H9 (cell line): ENCODE data around the gene FAF1. TPM values are rescaled to one million over a fixed set of nuclear protein-coding genes. Genes with fewer than 3 reads are reported as not detected.
A peak's percentile ranks its signal among the peaks of the same experiment; 100 is the strongest.

Experiments
- DNase-seq: peaks from one replicate; pipeline ENCODE4 v3.0.0-alpha.2; 2017
- H2AFZ ChIP-seq: one replicate; pipeline ENCODE4 v1.6.1; 2013; ENCODE audit warnings: mild to moderate bottlenecking, low read length, control low read depth, moderate library complexity
- H2AK5ac ChIP-seq: 2 replicates; pipeline ENCODE4 v1.6.1; 2013; ENCODE audit warnings: low read length, control low read depth, mixed read lengths; ENCODE audit not compliant: insufficient read length
- H2BK120ac ChIP-seq: one replicate; pipeline ENCODE4 v1.6.1; 2013; ENCODE audit warnings: low read depth, mild to moderate bottlenecking, low read length, control low read depth, inconsistent platforms; ENCODE audit not compliant: poor library complexity, severe bottlenecking
- H2BK12ac ChIP-seq: 2 replicates; pipeline ENCODE4 v1.6.1; 2013; ENCODE audit warnings: low read length, control low read depth, mixed read lengths, low read depth; ENCODE audit not compliant: insufficient read length
- H2BK15ac ChIP-seq: 2 replicates; pipeline ENCODE4 v1.6.1; 2013; ENCODE audit warnings: low read depth, low read length, control low read depth
- H2BK20ac ChIP-seq: one replicate; pipeline ENCODE4 v1.6.1; 2013; ENCODE audit warnings: low read depth, mild to moderate bottlenecking, low read length, control low read depth, inconsistent platforms; ENCODE audit not compliant: poor library complexity, severe bottlenecking
- H2BK5ac ChIP-seq: 2 replicates; pipeline ENCODE4 v1.6.1; 2013; ENCODE audit warnings: low read length, control low read depth, mixed read lengths; ENCODE audit not compliant: insufficient read length
- H3K14ac ChIP-seq: 2 replicates; pipeline ENCODE4 v1.6.1; 2013; ENCODE audit warnings: low read length, control low read depth; ENCODE audit not compliant: insufficient read depth
- H3K18ac ChIP-seq: 2 replicates; pipeline ENCODE4 v1.6.1; 2013; ENCODE audit warnings: low read depth, mild to moderate bottlenecking, mixed read lengths, low read length, control low read depth; ENCODE audit not compliant: insufficient read length
- H3K23ac ChIP-seq: 2 replicates; pipeline ENCODE4 v1.6.1; 2013; ENCODE audit warnings: low read length, control low read depth, mixed read lengths, low read depth; ENCODE audit not compliant: insufficient read length
- H3K23me2 ChIP-seq: 2 replicates; pipeline ENCODE4 v1.6.1; 2013; ENCODE audit warnings: low read depth, mild to moderate bottlenecking, mixed read lengths, low read length, control low read depth; ENCODE audit not compliant: insufficient read length, poor library complexity, severe bottlenecking
- H3K27ac ChIP-seq: 2 replicates; pipeline ENCODE4 v1.5.1; 2013; ENCODE audit warnings: low read length, control low read depth, mixed read lengths, low read depth; ENCODE audit not compliant: insufficient read length
- H3K27me3 ChIP-seq: 2 replicates; pipeline ENCODE4 v1.6.1; 2013; ENCODE audit warnings: low read length, control low read depth, inconsistent platforms; ENCODE audit not compliant: insufficient read depth
- H3K4ac ChIP-seq: 2 replicates; pipeline ENCODE4 v1.6.1; 2013; ENCODE audit warnings: low read depth, mild to moderate bottlenecking, control low read depth, inconsistent platforms, low read length, moderate library complexity
- H3K4me1 ChIP-seq: 2 replicates; pipeline ENCODE4 v1.6.1; 2013; ENCODE audit warnings: low read length, control low read depth, inconsistent platforms; ENCODE audit not compliant: insufficient read depth
- H3K4me2 ChIP-seq: 2 replicates; pipeline ENCODE4 v1.6.1; 2013; ENCODE audit warnings: low read length, control low read depth, mixed read lengths; ENCODE audit not compliant: insufficient read length, insufficient read depth
- H3K56ac ChIP-seq: 2 replicates; pipeline ENCODE4 v1.6.1; 2013; ENCODE audit warnings: low read depth, mild to moderate bottlenecking, mixed read lengths, low read length, control low read depth; ENCODE audit not compliant: insufficient read length
- H3K79me1 ChIP-seq: 2 replicates; pipeline ENCODE4 v1.6.1; 2013; ENCODE audit warnings: low read depth, mild to moderate bottlenecking, moderate library complexity, low read length, control low read depth, inconsistent platforms; ENCODE audit not compliant: insufficient read depth, poor library complexity, severe bottlenecking
- H3K79me2 ChIP-seq: 2 replicates; pipeline ENCODE4 v1.6.1; 2013; ENCODE audit warnings: low read length, control low read depth, inconsistent platforms; ENCODE audit not compliant: insufficient read depth
- H3K9ac ChIP-seq: 2 replicates; pipeline ENCODE4 v1.6.1; 2013; ENCODE audit warnings: low read length, control low read depth, mixed read lengths; ENCODE audit not compliant: insufficient read length; ENCODE audit errors: extremely low read depth
- H3K9me3 ChIP-seq: one replicate; pipeline ENCODE4 v1.6.1; 2013; ENCODE audit warnings: low read depth, low read length, inconsistent platforms; ENCODE audit not compliant: control insufficient read depth
- H3T11ph ChIP-seq: one replicate; pipeline ENCODE4 v1.6.1; 2013; ENCODE audit warnings: mild to moderate bottlenecking, low read length, control low read depth, inconsistent platforms
- H4K20me1 ChIP-seq: one replicate; pipeline ENCODE4 v1.6.1; 2013; ENCODE audit not compliant: control insufficient read depth, insufficient read length, insufficient read depth
- H4K5ac ChIP-seq: 2 replicates; pipeline ENCODE4 v1.6.1; 2013; ENCODE audit warnings: low read depth, mild to moderate bottlenecking, mixed read lengths, low read length, control low read depth; ENCODE audit not compliant: insufficient read length
- H4K8ac ChIP-seq: replicated peaks from 2 replicates; pipeline ENCODE4 v1.6.1; 2013; ENCODE audit warnings: low read length, control low read depth, mixed read lengths, low read depth; ENCODE audit not compliant: insufficient read length
- H4K91ac ChIP-seq: 2 replicates; pipeline ENCODE4 v1.6.1; 2013; ENCODE audit warnings: low read depth, mild to moderate bottlenecking, moderate library complexity, mixed read lengths, low read length, control low read depth; ENCODE audit not compliant: insufficient read length
- H3K27ac Mint-ChIP-seq, 3 experiments: 2 replicates in 2 of 3; 3 replicates in 1 of 3; pipeline ENCODE4 v1.8.0; 2020 to 2021; ENCODE audit warnings: mixed read lengths in 3 of 3, mild to moderate bottlenecking in 1 of 3, moderate library complexity in 1 of 3
- H3K27me3 Mint-ChIP-seq: 2 replicates; pipeline ENCODE4 v1.8.0; 2021; ENCODE audit warnings: low read depth, mild to moderate bottlenecking, moderate library complexity, mixed read lengths
- H3K36me3 Mint-ChIP-seq, 3 experiments: 2 replicates in 2 of 3; 3 replicates in 1 of 3; pipeline ENCODE4 v1.8.0; 2020 to 2021; ENCODE audit warnings: low read depth in 3 of 3, mixed read lengths in 3 of 3; ENCODE audit not compliant: insufficient read depth in 1 of 3
- H3K4me1 Mint-ChIP-seq, 2 experiments: 2 replicates each; pipeline ENCODE4 v1.8.0; 2020; ENCODE audit warnings: mixed read lengths in 2 of 2
- H3K4me3 Mint-ChIP-seq, 2 experiments: 2 replicates in 1 of 2; 3 replicates in 1 of 2; pipeline ENCODE4 v1.8.0; 2020 to 2021; ENCODE audit warnings: mild to moderate bottlenecking in 2 of 2, mixed read lengths in 2 of 2, moderate library complexity in 1 of 2
- H3K9me3 Mint-ChIP-seq, 2 experiments: 2 replicates in 1 of 2; 3 replicates in 1 of 2; pipeline ENCODE4 v1.8.0; 2020; ENCODE audit warnings: mild to moderate bottlenecking in 2 of 2, mixed read lengths in 2 of 2, moderate library complexity in 1 of 2
- CTCF ChIP-seq: fragments of 200-600 bp; sonication (generic); conservative IDR thresholded peaks from 3 replicates; pipeline ENCODE4 v1.8.0; 2021; ENCODE audit warnings: antibody characterized with exemption, mild to moderate bottlenecking
- WGBS: extraction: QIAGEN DNeasy Blood & Tissue Kit; methylation state at CpG from one replicate; pipeline ENCODE4 v1.1.7; 2013; ENCODE audit warnings: missing lambda C conversion rate, low lambda C conversion rate, mixed read lengths; ENCODE audit not compliant: insufficient read length; ENCODE audit errors: extremely low coverage; 5-methylcytosine and 5-hydroxymethylcytosine counted together
- total RNA-seq: library from RNA; stranded (reverse); gene quantifications from 2 replicates; pipeline ENCODE4 v1.2.1, GENCODE V29; 2021

FAF1 gene
- total RNA-seq, 1 experiment from 2014 or later, result 60.8 TPM

GRCh38 chr1:50704126-50704525, 255.9 kb downstream of the FAF1 start:
- TF ChIP-seq CTCF, result peak; percentile 77
- H3K23me2 ChIP-seq, result no peaks in the 10 kb centered on the region
- H4K20me1 ChIP-seq, result no peaks in the 10 kb centered on the region
- H3K23ac ChIP-seq, result no peak overlapping the region
- H3T11ph ChIP-seq, result no peak overlapping the region
- no peak overlapping the region for H2AFZ ChIP-seq
- H4K91ac ChIP-seq, result no peak overlapping the region
- no peak overlapping the region for H2BK15ac ChIP-seq
- no peak overlapping the region for H2BK20ac ChIP-seq
- no peak overlapping the region for H3K27ac ChIP-seq
- no peak overlapping the region for H2BK120ac ChIP-seq
- no peak overlapping the region for H3K4ac ChIP-seq
- no peak overlapping the region for H3K9ac ChIP-seq
- H4K8ac ChIP-seq, result no peak overlapping the region
- H3K18ac ChIP-seq, result no peak overlapping the region
- no peaks in the 10 kb centered on the region for H3K79me1 ChIP-seq
- no peaks in the 10 kb centered on the region for H3K79me2 ChIP-seq
- H2BK12ac ChIP-seq, result no peak overlapping the region
- no peak overlapping the region for H4K5ac ChIP-seq
- H3K4me2 ChIP-seq, result no peak overlapping the region
- H3K14ac ChIP-seq, result no peak overlapping the region
- H3K56ac ChIP-seq, result no peak overlapping the region
- no peaks in the 10 kb centered on the region for H3K9me3 ChIP-seq
- WGBS, result no CpG with 5 or more reads among the region's 1 CpG
- H2BK5ac ChIP-seq, result no peak overlapping the region
- Mint-ChIP-seq H3K36me3 (no peaks in the 10 kb centered on the region; a peak in 1 of 7 replicates), H3K9me3 (no peaks in the 10 kb centered on the region), H3K4me3 (no peak overlapping the region), H3K4me1 (peaks cover 44 to 53% of the 10 kb centered on the region in 2 experiments), H3K27ac (0 out of 7 replicates have a peak overlapping the region, but pooled peaks of 1 of the 3 experiments have one; percentile 75), H3K27me3 (no peaks in the 10 kb centered on the region)
- no peak for DNase-seq
- H3K4me1 ChIP-seq, result no peaks in the 10 kb centered on the region; the same call in 1 of the 2 replicates
- no peak overlapping the region for H2AK5ac ChIP-seq
- H3K27me3 ChIP-seq, result no peaks in the 10 kb centered on the region
